HEK293 (cell line): ENCODE data around the gene TMEM236.

Experiments
- HOXA7 ChIP-seq: sonication (generic); formaldehyde crosslinking; IDR thresholded peaks from 2 replicates; pipeline ENCODE4 v1.8.1; 2022; ENCODE audit warnings: missing genetic modification reagents, borderline replicate concordance
- YY1 ChIP-seq: fragments of 450-650 bp; formaldehyde crosslinking; IDR thresholded peaks from 2 replicates; pipeline ENCODE4 v1.5.1; 2018; ENCODE audit warnings: missing biosample characterization, missing genetic modification characterization
- ZNF274 ChIP-seq, 2 experiments: fragments of 200-500 bp in 1 of 2; fragments of 450-650 bp in 1 of 2; sonication (Bioruptor generic) in 1 of 2; formaldehyde crosslinking in 1 of 2; IDR thresholded peaks; 2 replicates each; pipeline versions ENCODE4 v1.5.1 to v1.6.1; 2014 to 2016; ENCODE audit warnings: borderline replicate concordance in 1 of 2, inconsistent platforms in 1 of 2, low read length in 1 of 2, missing biosample characterization in 1 of 2, missing genetic modification characterization in 1 of 2
- ZNF335 ChIP-seq: fragments of 450-650 bp; formaldehyde crosslinking; conservative IDR thresholded peaks from 2 replicates; pipeline ENCODE4 v1.5.1; 2016; ENCODE audit warnings: missing biosample characterization, missing genetic modification characterization
- ZNF768 ChIP-seq: fragments of 450-650 bp; formaldehyde crosslinking; IDR thresholded peaks from 2 replicates; pipeline ENCODE4 v1.5.1; 2018; ENCODE audit warnings: missing biosample characterization, mild to moderate bottlenecking, missing genetic modification characterization
- ZNF792 ChIP-seq: fragments of 450-650 bp; formaldehyde crosslinking; IDR thresholded peaks from 2 replicates; pipeline ENCODE4 v1.5.1; 2016; ENCODE audit warnings: missing biosample characterization, missing genetic modification characterization
- TF ChIP-seq, protein P1 (sequence below): fragments of 450-650 bp; formaldehyde crosslinking; IDR thresholded peaks from 2 replicates; pipeline ENCODE4 v1.5.1; 2017; ENCODE audit warnings: missing biosample characterization, missing genetic modification characterization
- TF ChIP-seq, protein P2 (sequence below): fragments of 450-650 bp; formaldehyde crosslinking; IDR thresholded peaks from 2 replicates; pipeline ENCODE4 v1.5.1; 2016; ENCODE audit warnings: missing biosample characterization, missing genetic modification characterization
- TF ChIP-seq, protein P3 (sequence below): fragments of 450-650 bp; formaldehyde crosslinking; IDR thresholded peaks from 2 replicates; pipeline ENCODE4 v1.5.1; 2016; ENCODE audit warnings: missing biosample characterization, missing genetic modification characterization, low read depth
- TF ChIP-seq, protein P4 (sequence below): fragments of 450-650 bp; formaldehyde crosslinking; IDR thresholded peaks from 2 replicates; pipeline ENCODE4 v1.5.1; 2016; ENCODE audit warnings: missing biosample characterization, missing genetic modification characterization

DNA sequence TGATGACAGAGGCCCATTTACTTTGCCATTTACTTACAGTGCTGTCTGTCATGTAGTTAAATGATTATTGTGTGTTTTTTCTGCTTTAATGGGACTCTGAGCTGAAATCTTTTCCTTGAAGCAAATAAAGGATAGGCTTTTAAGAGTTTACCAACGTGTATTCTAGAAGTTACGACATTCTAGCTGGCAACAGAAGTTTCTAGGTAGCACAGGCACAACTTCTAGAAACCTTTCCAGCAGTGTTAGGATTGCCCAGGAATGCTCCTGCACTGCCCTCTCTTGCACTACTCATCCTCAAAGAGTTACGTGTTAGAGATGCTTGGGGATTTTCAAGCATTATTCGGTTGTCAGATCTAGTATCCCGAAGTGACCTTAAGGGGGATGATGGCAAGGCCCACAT is 42.5 kb upstream of the TMEM236 start:
- TF ChIP-seq, protein P1, sequence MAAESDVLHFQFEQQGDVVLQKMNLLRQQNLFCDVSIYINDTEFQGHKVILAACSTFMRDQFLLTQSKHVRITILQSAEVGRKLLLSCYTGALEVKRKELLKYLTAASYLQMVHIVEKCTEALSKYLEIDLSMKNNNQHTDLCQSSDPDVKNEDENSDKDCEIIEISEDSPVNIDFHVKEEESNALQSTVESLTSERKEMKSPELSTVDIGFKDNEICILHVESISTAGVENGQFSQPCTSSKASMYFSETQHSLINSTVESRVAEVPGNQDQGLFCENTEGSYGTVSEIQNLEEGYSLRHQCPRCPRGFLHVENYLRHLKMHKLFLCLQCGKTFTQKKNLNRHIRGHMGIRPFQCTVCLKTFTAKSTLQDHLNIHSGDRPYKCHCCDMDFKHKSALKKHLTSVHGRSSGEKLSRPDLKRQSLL (tag by site-specific recombination), result no peak
- TF ChIP-seq, protein P2, sequence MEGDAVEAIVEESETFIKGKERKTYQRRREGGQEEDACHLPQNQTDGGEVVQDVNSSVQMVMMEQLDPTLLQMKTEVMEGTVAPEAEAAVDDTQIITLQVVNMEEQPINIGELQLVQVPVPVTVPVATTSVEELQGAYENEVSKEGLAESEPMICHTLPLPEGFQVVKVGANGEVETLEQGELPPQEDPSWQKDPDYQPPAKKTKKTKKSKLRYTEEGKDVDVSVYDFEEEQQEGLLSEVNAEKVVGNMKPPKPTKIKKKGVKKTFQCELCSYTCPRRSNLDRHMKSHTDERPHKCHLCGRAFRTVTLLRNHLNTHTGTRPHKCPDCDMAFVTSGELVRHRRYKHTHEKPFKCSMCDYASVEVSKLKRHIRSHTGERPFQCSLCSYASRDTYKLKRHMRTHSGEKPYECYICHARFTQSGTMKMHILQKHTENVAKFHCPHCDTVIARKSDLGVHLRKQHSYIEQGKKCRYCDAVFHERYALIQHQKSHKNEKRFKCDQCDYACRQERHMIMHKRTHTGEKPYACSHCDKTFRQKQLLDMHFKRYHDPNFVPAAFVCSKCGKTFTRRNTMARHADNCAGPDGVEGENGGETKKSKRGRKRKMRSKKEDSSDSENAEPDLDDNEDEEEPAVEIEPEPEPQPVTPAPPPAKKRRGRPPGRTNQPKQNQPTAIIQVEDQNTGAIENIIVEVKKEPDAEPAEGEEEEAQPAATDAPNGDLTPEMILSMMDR, result no peak
- TF ChIP-seq ZNF274 (IDR thresholded peaks at IDR 0.05; ENCODE audit: low read length) (no peak), ZNF274 (tag by site-specific recombination; IDR thresholded peaks at IDR 0.05; ENCODE audit: borderline replicate concordance) (no peak), HOXA7 (no peak), ZNF768 (tag by site-specific recombination) (no peak), YY1 (no peak), ZNF335 (no peak), ZNF792 (tag by site-specific recombination) (no peak)
- TF ChIP-seq, protein P3, sequence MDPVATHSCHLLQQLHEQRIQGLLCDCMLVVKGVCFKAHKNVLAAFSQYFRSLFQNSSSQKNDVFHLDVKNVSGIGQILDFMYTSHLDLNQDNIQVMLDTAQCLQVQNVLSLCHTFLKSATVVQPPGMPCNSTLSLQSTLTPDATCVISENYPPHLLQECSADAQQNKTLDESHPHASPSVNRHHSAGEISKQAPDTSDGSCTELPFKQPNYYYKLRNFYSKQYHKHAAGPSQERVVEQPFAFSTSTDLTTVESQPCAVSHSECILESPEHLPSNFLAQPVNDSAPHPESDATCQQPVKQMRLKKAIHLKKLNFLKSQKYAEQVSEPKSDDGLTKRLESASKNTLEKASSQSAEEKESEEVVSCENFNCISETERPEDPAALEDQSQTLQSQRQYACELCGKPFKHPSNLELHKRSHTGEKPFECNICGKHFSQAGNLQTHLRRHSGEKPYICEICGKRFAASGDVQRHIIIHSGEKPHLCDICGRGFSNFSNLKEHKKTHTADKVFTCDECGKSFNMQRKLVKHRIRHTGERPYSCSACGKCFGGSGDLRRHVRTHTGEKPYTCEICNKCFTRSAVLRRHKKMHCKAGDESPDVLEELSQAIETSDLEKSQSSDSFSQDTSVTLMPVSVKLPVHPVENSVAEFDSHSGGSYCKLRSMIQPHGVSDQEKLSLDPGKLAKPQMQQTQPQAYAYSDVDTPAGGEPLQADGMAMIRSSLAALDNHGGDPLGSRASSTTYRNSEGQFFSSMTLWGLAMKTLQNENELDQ, result no peak
- TF ChIP-seq, protein P4, sequence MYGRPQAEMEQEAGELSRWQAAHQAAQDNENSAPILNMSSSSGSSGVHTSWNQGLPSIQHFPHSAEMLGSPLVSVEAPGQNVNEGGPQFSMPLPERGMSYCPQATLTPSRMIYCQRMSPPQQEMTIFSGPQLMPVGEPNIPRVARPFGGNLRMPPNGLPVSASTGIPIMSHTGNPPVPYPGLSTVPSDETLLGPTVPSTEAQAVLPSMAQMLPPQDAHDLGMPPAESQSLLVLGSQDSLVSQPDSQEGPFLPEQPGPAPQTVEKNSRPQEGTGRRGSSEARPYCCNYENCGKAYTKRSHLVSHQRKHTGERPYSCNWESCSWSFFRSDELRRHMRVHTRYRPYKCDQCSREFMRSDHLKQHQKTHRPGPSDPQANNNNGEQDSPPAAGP (tag by site-specific recombination), result no peak
